Stimulated activated CD8-positive, alpha-beta memory T cell treated with anti-CD3 and anti-CD28 coated beads, Interleukin-4, amount 100 ng/mL, for 1 hour (primary cell): Measurements from ENCODE around the gene PCDHGA2.
"Not testable (repeated sequence)": the region's sequence is repeated elsewhere in the genome, so short reads cannot be mapped to it uniquely, and the experiment has no call there.

Experiments
- DNase-seq, 2 donors: peaks; one replicate each; pipeline ENCODE4 v3.0.0-alpha.2; 2020; ENCODE audit warnings: low read depth in 2 of 2, low spot score in 1 of 2

The PCDHGA2 gene

DNA sequence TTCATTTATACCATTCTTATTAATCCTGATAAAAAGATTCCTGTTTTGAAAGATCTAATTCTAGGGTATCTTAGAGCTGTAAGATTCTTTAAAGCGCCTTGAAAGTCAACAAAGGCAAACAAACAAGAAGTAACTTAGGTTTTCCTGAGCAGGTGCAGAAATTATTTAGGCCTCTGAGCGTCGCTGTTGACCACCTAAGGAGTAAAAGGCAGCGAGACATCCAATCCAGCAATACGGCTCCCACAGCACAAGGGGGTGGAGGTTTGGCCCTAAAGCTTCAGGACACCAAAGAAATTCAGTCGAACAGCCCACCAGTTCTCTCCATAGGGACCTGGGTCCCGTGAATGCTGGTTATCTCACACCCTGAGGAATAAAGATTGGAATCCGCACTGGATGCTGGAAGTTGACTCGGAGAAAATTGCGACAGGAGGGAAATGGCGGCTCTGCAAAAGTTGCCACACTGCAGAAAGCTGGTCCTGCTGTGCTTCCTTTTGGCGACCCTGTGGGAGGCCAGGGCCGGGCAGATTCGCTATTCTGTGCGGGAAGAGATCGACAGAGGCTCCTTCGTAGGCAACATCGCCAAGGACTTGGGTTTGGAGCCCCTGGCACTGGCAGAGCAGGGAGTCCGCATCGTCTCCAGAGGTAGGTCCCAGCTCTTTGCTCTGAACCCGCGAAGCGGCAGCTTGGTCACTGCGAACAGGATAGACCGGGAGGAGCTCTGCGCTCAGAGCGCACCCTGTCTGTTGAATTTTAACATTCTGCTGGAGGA lies at the start of gene PCDHGA2:
PCDHGA2 (plus strand) TSS at position 223 of the 769 bp plus-strand sequence.
- no peak for DNase-seq

DNA sequence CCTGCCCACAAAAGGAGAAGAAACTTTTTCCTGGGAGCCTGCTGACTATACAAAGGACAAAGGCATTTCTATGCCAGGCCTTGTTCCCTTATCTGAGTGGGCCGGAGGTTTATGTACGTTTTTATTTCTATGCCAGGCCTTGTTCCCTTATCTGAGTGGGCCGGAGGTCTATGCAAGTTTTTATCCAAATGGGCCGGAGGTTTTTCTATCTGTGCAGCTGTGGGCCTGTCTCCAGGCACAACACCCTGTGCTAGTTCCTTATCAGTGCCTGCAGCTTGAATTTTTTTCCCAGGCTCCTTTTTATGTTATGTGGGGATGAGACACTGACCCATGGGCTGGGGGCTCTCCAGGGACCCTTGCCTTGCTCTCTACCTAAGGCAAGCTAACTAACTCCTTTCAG lies 40.2 kb upstream of the PCDHGA2 start:
- DNase-seq, result no peak

DNA sequence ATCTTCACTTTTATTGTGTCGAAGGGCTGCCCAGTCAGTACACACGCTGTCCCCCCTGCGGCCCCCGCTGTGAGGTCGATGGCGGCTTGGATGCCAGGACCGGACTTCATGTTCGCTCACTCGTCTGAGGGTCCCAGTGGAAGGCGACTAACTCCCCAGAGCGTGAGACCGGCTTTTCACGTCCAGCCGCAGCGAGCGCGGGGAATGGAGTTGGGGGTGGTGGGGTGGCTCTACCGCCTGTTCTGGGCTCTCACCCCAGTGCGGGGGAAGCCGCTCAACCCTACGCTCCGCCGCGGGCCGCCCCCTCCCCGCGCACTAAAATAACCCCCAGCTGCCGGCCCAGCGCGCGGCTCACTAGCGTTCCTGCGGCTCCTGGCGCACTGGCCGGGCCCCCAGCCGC lies 34.8 kb upstream of the PCDHGA2 start, which contains the start of gene SLC25A2:
SLC25A2 (minus strand) TSS at position 294 of the 400 bp plus-strand sequence; CDS start at position 110, 184 bp downstream.
- DNase-seq, result no peak

GRCh38 chr5:141306630-141307029 lies 31.9 kb upstream of the PCDHGA2 start:
- DNase-seq, result no peak

DNA sequence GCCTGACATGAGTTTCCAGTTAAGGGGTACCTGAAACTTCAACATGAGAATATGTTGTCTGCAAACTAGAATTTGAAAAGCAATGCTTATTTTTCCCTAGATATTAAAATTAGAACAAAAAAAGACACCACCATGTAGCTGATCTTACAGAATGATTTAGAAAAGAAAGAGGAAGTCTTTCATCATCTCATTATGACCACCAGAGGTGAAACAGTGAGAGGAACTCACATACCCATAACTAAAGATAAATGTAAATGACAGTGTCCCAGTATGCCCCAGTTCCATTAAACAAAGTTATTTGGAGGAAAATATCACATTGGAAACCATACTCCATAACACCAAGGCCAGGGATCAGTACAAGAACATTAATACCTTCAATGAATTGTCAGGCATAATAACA lies 24.8 kb upstream of the PCDHGA2 start:
- DNase-seq, result no peak

DNA sequence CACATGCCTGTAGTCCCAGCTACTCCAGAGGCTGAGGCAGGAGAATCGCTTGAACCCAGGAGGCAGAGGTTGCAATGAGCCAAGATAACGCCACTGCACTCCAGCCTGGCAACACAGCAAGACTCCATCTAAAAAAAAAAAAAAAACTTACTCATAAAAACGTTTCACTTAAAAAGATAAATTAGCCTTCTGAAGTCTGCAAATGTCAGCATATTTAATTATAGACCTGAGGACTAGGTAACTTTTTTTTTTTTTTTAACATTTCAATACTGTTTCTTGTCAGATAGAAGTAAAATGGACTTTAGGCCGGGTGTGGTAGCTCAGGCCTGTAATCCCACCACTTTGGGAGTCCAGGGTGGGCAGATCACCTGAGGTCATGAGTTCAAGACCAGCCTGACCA lies 21.6 kb upstream of the PCDHGA2 start:
- DNase-seq, result not testable (repeated sequence)

- DNase-seq, result no peak
Observed at GRCh38 chr5:141319202-141319601, 19.4 kb upstream of the PCDHGA2 start.

DNA sequence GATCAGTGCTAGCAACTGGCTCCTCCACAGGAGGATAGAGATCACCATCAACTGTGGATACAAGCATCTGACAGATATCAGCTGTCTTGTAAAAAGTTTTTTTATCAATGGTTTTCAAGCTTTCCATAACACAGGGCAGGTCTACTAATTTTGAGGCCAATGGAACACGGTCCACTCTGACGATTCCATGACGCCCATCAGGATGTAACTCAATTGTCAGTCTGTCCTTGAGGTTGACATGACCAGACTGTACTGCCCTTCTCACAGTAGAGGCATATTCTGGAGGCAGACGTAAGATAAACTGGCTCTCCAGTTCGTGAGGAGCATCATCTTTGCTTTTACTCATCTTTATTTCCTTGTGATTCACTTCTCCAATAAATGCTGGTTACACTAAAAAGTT lies 18.9 kb upstream of the PCDHGA2 start:
- DNase-seq, result no peak

DNA sequence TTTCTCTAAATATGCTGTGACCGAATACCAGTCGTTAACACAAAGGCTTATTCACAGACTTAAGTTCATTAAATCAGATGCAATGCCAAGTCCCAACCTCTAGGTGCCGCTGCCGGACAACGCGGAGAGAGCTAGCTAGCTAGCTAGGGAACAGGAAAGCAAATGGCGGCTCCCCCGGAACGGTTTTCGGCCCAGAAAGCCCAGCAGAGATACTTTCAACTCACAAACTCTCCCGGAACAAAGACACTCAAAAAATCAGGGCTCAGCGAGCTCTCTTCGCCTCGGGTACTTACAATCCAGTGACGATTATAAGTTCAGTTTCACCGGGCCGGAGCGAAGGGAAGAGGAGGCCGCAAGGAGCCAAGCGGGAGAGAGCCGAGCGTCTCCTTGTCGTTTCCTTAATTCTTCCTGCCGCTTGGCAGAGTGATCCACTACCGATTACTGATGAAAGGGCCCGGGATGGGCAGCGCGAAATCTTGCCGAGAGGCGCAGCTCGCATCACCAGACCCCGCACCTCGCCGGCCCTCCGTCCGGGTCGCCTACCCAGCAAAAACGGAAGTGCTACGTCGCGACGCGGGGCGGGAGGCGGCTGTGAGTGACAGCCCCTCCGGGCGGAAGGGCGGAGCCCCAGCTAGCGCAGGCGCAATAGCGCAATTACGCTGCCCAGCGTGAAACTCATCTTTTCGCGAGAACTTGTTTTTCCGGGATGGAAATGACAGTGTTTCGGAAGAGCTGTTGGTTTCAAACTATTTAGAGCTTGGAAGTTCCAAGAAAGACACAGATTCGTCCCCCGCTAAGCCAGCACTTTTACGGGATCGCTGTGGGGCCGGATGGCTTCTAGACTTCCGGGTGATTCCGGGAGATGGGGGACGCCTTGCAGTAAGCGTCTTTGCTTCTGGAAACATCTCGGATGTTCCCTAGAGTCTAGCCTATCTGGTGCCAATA lies 18.1 kb upstream of the PCDHGA2 start, which contains the start of gene TAF7:
TAF7 (minus strand) TSS at position 560 of the 945 bp plus-strand sequence. CDS start 740 bp downstream, outside the sequence.
- DNase-seq, result peak; percentile 78 to 86

DNA sequence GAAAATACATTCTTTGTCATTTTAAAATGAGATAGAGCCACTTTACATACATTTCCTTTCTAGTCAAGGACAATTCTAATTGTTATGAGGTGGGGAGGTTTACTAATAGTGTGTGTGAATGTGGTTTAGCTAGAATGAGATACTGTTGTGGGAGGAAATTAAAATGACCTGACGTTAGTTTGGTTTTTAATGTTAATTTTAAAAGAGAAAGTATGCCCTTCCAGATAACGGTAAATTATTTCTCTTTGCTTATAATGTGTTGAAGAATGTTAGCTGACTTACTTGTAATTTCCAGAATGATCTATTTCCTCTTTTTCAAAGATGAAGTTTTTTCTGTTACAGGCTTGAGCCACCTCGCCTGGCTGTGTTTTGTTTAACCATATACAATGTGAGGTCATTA lies 16.3 kb upstream of the PCDHGA2 start:
- DNase-seq, result no peak

- peak; percentile 33 to 54 for DNase-seq
Observed at GRCh38 chr5:141326088-141326854, 12.3 kb upstream of the PCDHGA2 start.

DNA sequence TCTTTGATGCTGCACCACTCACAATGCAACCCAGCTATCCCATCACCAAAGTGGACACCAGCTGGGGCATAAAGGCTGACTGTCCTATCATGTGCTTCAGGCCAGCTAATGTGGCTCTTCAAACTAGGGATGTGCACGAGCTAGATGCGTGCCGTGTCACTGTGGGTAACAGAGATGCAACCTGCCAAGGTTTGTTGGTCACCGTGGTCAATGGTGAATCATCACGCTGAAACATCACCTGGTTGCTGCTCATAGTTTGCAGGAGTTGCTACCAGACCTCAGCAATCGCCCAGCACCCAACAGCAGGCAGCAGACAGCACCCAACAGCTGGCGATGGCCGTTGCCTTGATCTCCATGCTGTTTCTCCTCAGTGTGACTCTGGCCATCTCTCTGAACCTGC lies 10.3 kb upstream of the PCDHGA2 start:
- DNase-seq, result no peak

GRCh38 chr5:141330299-141331080 lies 8.1 kb upstream of the PCDHGA2 start, which contains the start of gene PCDHGA1:
Gene PCDHGA1 (plus strand): TSS chr5:141330514.
- no peak for DNase-seq

DNA sequence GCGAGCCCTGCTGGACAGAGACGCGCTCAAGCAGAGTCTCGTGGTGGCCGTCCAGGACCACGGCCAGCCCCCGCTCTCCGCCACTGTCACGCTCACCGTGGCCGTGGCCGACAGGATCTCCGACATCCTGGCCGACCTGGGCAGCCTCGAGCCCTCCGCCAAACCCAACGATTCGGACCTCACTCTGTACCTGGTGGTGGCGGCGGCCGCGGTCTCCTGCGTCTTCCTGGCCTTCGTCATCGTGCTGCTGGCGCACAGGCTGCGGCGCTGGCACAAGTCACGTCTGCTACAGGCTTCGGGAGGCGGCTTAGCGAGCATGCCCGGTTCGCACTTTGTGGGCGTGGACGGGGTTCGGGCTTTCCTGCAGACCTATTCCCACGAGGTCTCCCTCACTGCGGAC lies 6.0 kb upstream of the PCDHGA2 start:
- not testable (repeated sequence) for DNase-seq

DNA sequence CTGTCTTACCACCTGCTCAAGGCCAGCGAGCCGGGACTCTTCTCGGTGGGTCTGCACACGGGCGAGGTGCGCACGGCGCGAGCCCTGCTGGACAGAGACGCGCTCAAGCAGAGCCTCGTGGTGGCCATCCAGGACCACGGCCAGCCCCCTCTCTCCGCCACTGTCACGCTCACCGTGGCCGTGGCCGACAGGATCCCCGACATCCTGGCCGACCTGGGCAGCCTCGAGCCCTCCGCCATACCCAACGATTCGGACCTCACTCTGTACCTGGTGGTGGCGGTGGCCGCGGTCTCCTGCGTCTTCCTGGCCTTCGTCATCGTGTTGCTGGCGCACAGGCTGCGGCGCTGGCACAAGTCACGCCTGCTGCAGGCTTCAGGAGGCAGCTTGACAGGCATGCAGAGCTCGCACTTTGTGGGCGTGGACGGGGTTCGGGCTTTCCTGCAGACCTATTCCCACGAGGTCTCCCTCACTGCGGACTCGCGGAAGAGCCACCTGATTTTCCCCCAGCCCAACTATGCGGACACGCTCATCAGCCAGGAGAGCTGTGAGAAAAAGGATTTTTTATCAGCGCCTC lies 2.3 kb downstream of the PCDHGA2 start:
- DNase-seq, result not testable (repeated sequence)

DNA sequence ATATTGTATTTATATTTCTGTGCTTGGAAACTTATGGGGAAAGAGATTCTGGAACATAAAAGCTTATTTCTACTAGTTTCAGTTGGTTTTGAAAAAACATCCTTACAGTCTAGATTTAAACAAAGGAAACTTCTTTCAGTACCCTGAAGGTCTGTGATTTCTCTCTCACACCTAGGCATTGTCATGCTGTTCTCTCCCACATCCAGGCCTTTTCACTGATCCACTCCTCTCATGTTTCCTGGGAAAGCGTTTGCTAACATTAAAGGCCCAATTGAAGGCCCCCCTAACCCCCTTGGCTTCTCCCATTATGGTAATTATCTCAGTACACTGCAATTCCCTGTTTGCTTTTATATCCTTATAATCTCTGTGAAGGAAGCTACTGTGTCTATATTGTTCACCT lies 4.2 kb downstream of the PCDHGA2 start:
- no peak for DNase-seq

DNA sequence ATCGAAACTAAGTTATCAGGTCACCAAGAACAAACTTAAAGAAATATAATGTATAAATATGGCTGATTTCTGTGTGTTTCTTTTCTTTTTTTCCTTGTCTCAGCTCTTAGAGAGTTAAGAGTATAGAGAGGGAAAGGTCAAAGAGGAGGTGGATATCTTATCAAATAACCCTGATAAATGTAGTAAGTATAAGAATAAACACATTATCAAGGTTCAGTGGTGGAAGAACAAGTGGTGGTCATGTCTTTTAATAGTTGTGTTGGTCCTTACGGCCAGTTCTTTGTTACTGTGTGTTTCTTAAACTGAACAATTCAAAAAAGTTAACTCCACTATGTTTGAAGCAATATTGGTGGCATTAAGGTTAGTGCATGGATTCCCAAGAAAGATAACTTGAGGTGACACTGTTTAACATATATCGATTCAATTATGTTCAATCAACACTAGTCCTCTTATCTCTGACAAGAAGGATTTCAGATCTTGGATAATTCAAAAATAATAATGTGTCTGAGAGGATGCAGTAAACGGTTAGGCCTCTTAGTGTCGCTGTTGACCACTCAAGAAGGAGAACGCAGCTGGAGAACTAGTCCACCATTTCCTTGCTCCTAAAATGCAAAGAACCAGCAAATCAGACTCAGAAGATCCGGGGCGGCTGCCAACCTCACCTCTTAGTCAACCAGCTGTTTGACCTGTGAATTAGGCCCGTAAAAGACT lies 4.8 kb downstream of the PCDHGA2 start, which contains the start of gene PCDHGA3:
PCDHGA3 (plus strand) TSS at position 588 of the 711 bp plus-strand sequence. CDS start 205 bp downstream, outside the sequence.
- no peak for DNase-seq

GRCh38 chr5:141343953-141344463 lies 5.4 kb downstream of the PCDHGA2 start:
- no peak for DNase-seq

DNA sequence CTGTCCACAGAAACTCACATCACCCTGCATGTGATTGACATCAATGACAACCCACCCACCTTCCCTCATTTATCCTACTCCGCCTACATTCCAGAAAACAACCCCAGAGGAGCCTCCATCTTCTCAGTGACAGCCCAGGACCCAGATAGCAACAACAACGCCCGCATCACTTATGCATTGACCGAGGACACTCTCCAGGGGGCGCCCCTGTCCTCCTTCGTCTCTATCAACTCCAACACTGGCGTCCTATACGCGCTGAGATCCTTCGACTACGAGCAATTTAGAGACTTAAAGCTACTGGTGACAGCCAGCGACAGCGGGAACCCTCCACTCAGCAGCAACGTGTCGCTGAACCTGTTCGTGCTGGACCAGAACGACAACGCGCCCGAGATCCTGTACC lies 6.8 kb downstream of the PCDHGA2 start:
- no peak for DNase-seq
